HUES64 (cell line): Measurements from ENCODE around the gene PRKCB.

Experiments
- H3K27ac ChIP-seq: 2 replicates; pipeline ENCODE4 v1.7.0; 2013; ENCODE audit warnings: low read depth, low read length, inconsistent platforms
- H3K27me3 ChIP-seq: 2 replicates; pipeline ENCODE4 v1.6.1; 2013; ENCODE audit warnings: mild to moderate bottlenecking, low read length; ENCODE audit not compliant: insufficient read depth
- H3K36me3 ChIP-seq: 2 replicates; pipeline ENCODE4 v1.6.1; 2013; ENCODE audit warnings: mild to moderate bottlenecking, low read length; ENCODE audit not compliant: insufficient read depth
- H3K4me1 ChIP-seq: 2 replicates; pipeline ENCODE4 v1.6.1; 2013; ENCODE audit warnings: mild to moderate bottlenecking, low read length, moderate library complexity; ENCODE audit not compliant: insufficient read depth
- H3K4me3 ChIP-seq: 2 replicates; pipeline ENCODE4 v1.5.1; 2013; ENCODE audit warnings: mild to moderate bottlenecking, low read length, moderate library complexity
- H3K9ac ChIP-seq: 2 replicates; pipeline ENCODE4 v1.6.1; 2013; ENCODE audit warnings: mild to moderate bottlenecking, low read depth, low read length
- H3K9me3 ChIP-seq: 2 replicates; pipeline ENCODE4 v1.6.1; 2013; ENCODE audit warnings: low read depth, low read length; ENCODE audit not compliant: insufficient read depth
- WGBS: fragments of 150-250, 120-280 bp; methylation state at CpG from one replicate; pipeline ENCODE4 v1.1.7; 2013; ENCODE audit warnings: missing lambda C conversion rate; 5-methylcytosine and 5-hydroxymethylcytosine counted together

PRKCB gene

DNA sequence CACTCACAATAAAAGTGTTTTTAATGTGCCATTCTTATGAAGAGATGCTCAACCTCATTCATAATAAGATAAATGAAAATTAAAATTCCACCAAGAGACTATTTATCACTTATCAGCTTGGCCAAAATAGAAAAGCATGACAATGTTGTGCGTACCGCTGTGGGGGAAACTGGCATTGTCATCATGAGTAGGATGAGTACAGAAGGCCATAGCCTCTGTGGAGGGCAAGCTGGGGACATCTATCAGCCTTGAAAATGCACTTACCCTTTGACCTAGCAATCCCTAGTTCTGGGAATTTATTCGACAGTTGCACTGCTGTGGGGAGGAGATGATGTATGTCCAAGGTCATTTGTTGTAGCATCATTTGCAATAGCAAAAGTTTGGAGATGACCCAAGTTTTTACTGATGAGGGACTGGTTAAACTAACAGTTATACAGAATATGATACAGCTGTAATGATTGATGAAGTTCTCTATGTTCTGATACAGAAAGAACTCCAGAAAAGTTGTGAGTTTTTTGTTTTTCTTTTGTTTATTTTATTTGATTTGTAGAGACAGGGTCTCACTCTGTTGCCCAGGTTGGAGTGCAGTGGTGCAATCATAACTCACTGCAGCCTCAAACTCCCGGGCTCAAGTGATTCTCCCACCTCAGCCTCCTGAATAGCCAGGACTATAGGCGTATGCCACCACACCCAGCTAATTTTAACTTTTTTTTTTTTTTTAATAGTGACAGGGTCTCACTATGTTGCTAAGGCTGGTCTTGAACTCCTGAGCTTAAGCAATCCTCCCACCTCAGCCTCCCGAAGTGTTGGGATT is 13.7 kb upstream of the PRKCB start:
- no peak overlapping the region for H3K4me3 ChIP-seq
- peaks cover 2% of the 10 kb centered on the region; the same call in 1 of the 2 replicates for H3K4me1 ChIP-seq
- H3K27me3 ChIP-seq, result no peaks in the 10 kb centered on the region
- H3K27ac ChIP-seq, result no peak overlapping the region
- no peak overlapping the region for H3K9ac ChIP-seq
- H3K9me3 ChIP-seq, result no peaks in the 10 kb centered on the region
- 93% methylated on average over 5 of the region's 6 CpGs for WGBS
- no peaks in the 10 kb centered on the region for H3K36me3 ChIP-seq

DNA sequence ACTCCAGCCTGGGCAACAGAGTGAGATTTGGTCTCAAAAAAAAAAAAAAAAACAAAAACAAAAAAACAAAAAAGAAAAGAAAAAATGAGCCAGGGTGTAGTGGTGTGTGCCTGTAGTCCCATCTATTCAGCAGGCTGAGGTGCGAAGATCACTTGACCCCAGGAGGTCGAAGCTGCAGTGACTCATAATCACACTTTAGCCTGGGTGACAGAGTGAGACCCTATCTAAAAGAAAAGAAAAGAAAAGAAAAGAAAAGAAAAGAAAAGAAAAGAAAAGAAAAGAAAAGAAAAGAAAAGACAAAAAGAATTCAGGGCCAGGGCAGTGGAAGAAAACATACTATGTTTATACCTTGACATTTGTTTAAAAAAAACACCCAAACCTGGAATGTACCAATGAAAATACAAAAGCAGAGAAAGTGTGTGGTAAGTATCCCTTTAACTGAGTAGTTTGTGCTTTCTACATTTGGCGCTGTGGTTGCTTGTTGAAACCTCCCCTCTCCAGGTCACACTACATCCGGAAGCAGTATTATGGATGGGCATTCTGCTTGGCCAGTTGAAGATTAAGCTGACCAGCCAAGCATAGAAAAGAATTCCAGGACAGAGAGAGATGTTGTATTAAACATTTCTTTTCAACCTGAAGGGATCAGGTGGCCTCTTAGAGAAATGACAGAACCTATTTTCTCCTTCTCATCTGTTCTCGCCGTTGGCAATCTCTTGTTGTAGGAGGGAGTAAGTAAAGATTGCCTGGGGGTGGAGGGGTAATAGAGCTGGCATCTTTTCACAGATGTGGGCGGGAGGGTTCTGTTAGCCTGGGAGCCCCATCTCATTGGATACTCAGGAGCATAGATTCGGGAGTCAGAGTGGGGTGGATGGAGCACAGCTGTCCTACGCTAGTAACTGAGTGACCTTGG is 12.1 kb upstream of the PRKCB start:
- Histone ChIP-seq H3K9ac (no peak overlapping the region), H3K4me1 (peaks cover 2% of the 10 kb centered on the region; the same call in 1 of the 2 replicates)

DNA sequence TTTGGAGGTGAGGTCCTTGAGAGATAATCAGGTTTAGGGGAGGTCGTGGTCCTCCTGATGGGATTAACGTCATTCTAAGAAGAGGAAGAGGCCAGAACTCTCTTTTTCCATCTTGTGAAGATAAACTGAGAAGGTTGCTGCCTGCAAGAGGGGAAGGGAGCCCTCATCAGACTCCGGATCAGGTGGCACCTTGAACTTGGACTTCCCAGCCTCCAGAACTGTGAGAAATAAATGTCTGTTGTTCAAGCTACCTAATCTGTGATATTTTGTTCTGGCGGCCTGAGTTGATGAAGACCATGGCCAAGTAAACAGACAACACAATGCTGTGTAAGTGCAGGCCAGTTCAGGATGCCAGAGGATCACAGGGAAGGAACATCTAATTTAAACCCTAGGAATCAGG is 10.9 kb upstream of the PRKCB start:
- H3K9me3 ChIP-seq, result no peaks in the 10 kb centered on the region
- H3K27ac ChIP-seq, result no peak overlapping the region
- H3K4me1 ChIP-seq, result peaks cover 2% of the 10 kb centered on the region; the same call in 1 of the 2 replicates
- H3K9ac ChIP-seq, result no peak overlapping the region
- H3K36me3 ChIP-seq, result no peaks in the 10 kb centered on the region
- H3K4me3 ChIP-seq, result no peak overlapping the region
- 66% methylated on average over 4 of the region's 4 CpGs for WGBS
- no peaks in the 10 kb centered on the region; the same call in 1 of the 2 replicates for H3K27me3 ChIP-seq

More for the DNA sequence above, 12.1 kb upstream of the PRKCB start:
- 76% methylated on average over 8 of the region's 9 CpGs for WGBS
- H3K4me3 ChIP-seq, result no peak overlapping the region
- no peak overlapping the region for H3K27ac ChIP-seq
- no peaks in the 10 kb centered on the region for H3K36me3 ChIP-seq
- no peaks in the 10 kb centered on the region; the same call in 1 of the 2 replicates for H3K27me3 ChIP-seq
- no peaks in the 10 kb centered on the region for H3K9me3 ChIP-seq

- no peaks in the 10 kb centered on the region for H3K9me3 ChIP-seq
- no peak overlapping the region for H3K27ac ChIP-seq
- H3K36me3 ChIP-seq, result no peaks in the 10 kb centered on the region
- 90% methylated on average over 6 of the region's 6 CpGs for WGBS
- no peak overlapping the region for H3K4me3 ChIP-seq
- H3K4me1 ChIP-seq, result peaks cover 2% of the 10 kb centered on the region; the same call in 1 of the 2 replicates
- H3K9ac ChIP-seq, result no peak overlapping the region
- H3K27me3 ChIP-seq, result no peaks in the 10 kb centered on the region; the same call in 1 of the 2 replicates
Measured at GRCh38 chr16:23826528-23827045, 9.2 kb upstream of the PRKCB start.

- Histone ChIP-seq H3K27me3 (no peaks in the 10 kb centered on the region; the same call in 1 of the 2 replicates), H3K4me3 (no peak overlapping the region), H3K4me1 (peaks cover 2% of the 10 kb centered on the region; the same call in 1 of the 2 replicates), H3K9me3 (no peaks in the 10 kb centered on the region), H3K36me3 (no peaks in the 10 kb centered on the region), H3K9ac (no peak overlapping the region), H3K27ac (no peak overlapping the region)
- whole genome bisulfite sequencing, result 94% methylated on average over 4 of the region's 4 CpGs
Measured at GRCh38 chr16:23827057-23827456, 8.7 kb upstream of the PRKCB start.

- no peak overlapping the region for H3K4me3 ChIP-seq
- 83% methylated on average over 1 of the region's 2 CpGs for WGBS
- no peaks in the 10 kb centered on the region for H3K9me3 ChIP-seq
Measured at GRCh38 chr16:23829454-23829853, 6.3 kb upstream of the PRKCB start.

GRCh38 chr16:23830276-23830675 is 5.5 kb upstream of the PRKCB start:
- 0% methylated on average over 1 of the region's 1 CpG for WGBS
- H3K27me3 ChIP-seq, result peaks cover 20% of the 10 kb centered on the region

More at GRCh38 chr16:23829454-23829853, 6.3 kb upstream of the PRKCB start:
- peaks cover 11% of the 10 kb centered on the region for H3K27me3 ChIP-seq
- no peaks in the 10 kb centered on the region for H3K36me3 ChIP-seq
- H3K4me1 ChIP-seq, result no peaks in the 10 kb centered on the region
- no peak overlapping the region for H3K27ac ChIP-seq
- H3K9ac ChIP-seq, result no peak overlapping the region

DNA sequence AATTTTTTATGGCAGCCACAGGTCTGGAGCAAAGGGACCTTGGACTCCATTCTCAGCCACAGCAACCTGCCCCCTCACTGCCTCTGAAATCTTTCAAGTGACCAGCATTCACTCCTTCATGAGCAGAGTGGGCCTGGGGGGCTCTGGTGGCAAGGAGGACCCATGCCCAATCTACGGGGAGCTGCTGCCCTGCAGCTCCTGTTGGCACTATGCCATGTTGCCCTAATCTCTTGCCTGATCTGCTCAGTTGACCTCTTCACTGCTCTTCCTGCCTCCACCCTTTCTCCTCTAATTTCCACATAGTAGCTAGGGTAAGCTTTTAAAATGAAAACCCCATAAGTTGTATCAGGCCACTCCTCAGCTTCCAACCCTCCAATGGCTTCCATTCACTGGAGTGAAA is 2.9 kb upstream of the PRKCB start:
- Histone ChIP-seq H3K4me1 (peaks cover 6% of the 10 kb centered on the region; the same call in 1 of the 2 replicates), H3K9me3 (no peaks in the 10 kb centered on the region), H3K27ac (no peak overlapping the region), H3K9ac (no peak overlapping the region), H3K4me3 (no peak overlapping the region), H3K36me3 (no peaks in the 10 kb centered on the region), H3K27me3 (peaks cover 40% of the 10 kb centered on the region)
- 98% methylated on average over 1 of the region's 1 CpG for WGBS

More at GRCh38 chr16:23830276-23830675, 5.5 kb upstream of the PRKCB start:
- Histone ChIP-seq H3K9me3 (no peaks in the 10 kb centered on the region), H3K4me1 (no peaks in the 10 kb centered on the region), H3K27ac (no peak overlapping the region), H3K36me3 (no peaks in the 10 kb centered on the region), H3K4me3 (no peak overlapping the region), H3K9ac (no peak overlapping the region)

DNA sequence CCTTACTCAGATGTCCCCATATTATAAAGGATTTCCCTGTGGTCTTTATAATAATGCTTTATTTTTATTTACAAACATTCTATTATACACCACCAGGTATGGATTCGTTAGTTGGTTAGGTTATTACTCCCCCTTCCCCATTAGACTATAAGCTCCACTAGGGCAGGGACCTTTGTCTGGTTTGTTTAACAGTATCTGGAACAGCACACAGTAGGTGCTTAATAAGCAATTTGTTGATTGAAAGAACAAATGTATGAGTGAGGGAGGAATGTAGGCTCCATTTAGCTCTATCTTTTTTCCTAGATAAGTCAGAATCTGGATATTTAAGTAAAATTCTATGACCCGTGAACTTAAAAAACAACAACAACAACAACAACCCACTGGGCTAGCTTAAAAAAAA is 2.3 kb upstream of the PRKCB start:
- Histone ChIP-seq H3K9me3 (no peaks in the 10 kb centered on the region), H3K36me3 (no peaks in the 10 kb centered on the region), H3K27me3 (peaks cover 46% of the 10 kb centered on the region), H3K4me1 (peaks cover 8% of the 10 kb centered on the region; the same call in 1 of the 2 replicates), H3K9ac (no peak overlapping the region), H3K4me3 (no peak overlapping the region), H3K27ac (no peak overlapping the region)
- 88% methylated on average over 2 of the region's 2 CpGs for WGBS

DNA sequence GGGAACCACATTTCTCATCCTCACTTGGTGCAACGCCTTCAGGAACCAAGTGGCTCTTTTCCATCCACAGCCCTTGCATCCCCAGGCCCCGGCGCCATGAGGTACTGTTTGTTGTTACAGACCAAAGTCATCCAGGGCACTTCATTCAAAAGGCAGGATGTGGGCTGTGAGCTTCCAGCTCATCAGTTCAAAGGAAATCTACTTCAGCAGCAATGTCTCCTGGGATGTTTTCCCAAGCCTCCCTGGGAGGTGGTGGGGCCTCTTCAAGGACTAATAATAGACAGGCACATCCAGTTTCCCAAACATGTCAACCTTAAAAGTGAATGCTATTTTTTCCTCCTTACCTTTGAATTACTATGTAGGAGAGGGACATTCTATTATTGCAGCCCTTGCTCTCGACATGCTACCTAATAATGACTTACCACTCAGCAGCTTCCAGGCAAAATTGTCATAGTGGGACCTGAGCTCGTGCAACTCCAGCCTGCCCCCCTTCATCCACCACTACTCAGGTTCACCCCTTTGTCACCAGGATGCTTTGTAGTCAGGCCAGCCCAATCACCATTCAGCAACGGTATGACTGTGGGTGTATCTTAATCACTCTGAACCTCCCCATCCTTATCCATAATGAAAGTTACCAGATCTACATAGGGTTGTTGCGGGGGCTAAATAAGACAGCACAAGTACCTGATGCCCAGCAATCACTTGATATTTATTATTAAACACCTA is 1.7 kb upstream of the PRKCB start:
- Histone ChIP-seq H3K36me3 (no peaks in the 10 kb centered on the region), H3K27me3 (peaks cover 51% of the 10 kb centered on the region)
- 84% methylated on average over 6 of the region's 7 CpGs for WGBS

More for the DNA sequence above, 1.7 kb upstream of the PRKCB start:
- Histone ChIP-seq H3K27ac (no peak overlapping the region), H3K4me3 (no peak overlapping the region), H3K9me3 (no peaks in the 10 kb centered on the region), H3K9ac (no peak overlapping the region), H3K4me1 (peaks cover 8% of the 10 kb centered on the region; the same call in 1 of the 2 replicates)
